ENCODE results near the gene BLTP3A.
"Not testable (repeated sequence)": the region's sequence is repeated elsewhere in the genome, so short reads cannot be mapped to it uniquely, and the experiment has no call there.

The BLTP3A gene

GRCh38 chr6:34813028-34813713, 21.3 kb downstream of the BLTP3A start:
- Histone ChIP-seq H3K4me2 (ENCODE audit: low read depth, low read length) (no peak overlapping the region), H3K4me1 (ENCODE audit: low read length) (peaks cover 20% of the 10 kb centered on the region)
- TF ChIP-seq EZH2phosphoT487 (IDR thresholded peaks at IDR 0.05; ENCODE audit: low read length) (no peak), EZH2 (optimal IDR thresholded peaks at IDR 0.05; ENCODE audit: low read depth, low read length) (no peak), CTCF (IDR thresholded peaks at IDR 0.05; ENCODE audit: low read length) (no peak)

GRCh38 chr6:34816635-34817301, 24.9 kb downstream of the BLTP3A start:
- TF ChIP-seq CTCF (IDR thresholded peaks at IDR 0.05; ENCODE audit: low read length): no peak
- no peak for TF ChIP-seq EZH2 (optimal IDR thresholded peaks at IDR 0.05; ENCODE audit: low read depth, low read length)
- no peak for TF ChIP-seq EZH2phosphoT487 (IDR thresholded peaks at IDR 0.05; ENCODE audit: low read length)
- DNase-seq: no peak
- no peaks in the 10 kb centered on the region for H3K36me3 ChIP-seq (replicated peaks; ENCODE audit: insufficient read depth, low read length)
- no peaks in the 10 kb centered on the region for H4K20me1 ChIP-seq (ENCODE audit: insufficient read depth, low read length)
- H3F3A ChIP-seq (ENCODE audit: insufficient read depth, low read length): no peaks in the 10 kb centered on the region
- H3K4me1 ChIP-seq (ENCODE audit: low read length): 0 out of 2 replicates have a peak, but pooled peaks cover 1% of the 10 kb centered on the region
- H2AFZ ChIP-seq (ENCODE audit: low read length): no peak overlapping the region
- H3K4me2 ChIP-seq (ENCODE audit: low read depth, low read length): no peak overlapping the region
- no peak overlapping the region for H3K9ac ChIP-seq (ENCODE audit: low read length)
- no peak overlapping the region for H3K27ac ChIP-seq (ENCODE audit: low read length)
- H3K27me3 ChIP-seq (replicated peaks; ENCODE audit: insufficient read depth, low read length): no peaks in the 10 kb centered on the region
- H3K79me2 ChIP-seq (ENCODE audit: low read length): peaks cover 73% of the 10 kb centered on the region
- H3K4me3 ChIP-seq (ENCODE audit: low read length): no peak overlapping the region
- no peaks in the 10 kb centered on the region for H3K9me2 ChIP-seq (replicated peaks; ENCODE audit: insufficient read depth, low read length)
- H3K9me3 ChIP-seq (replicated peaks; ENCODE audit: insufficient read depth, low read length): no peaks in the 10 kb centered on the region

More at GRCh38 chr6:34813028-34813713, 21.3 kb downstream of the BLTP3A start:
- Histone ChIP-seq H3K9me3 (replicated peaks; ENCODE audit: insufficient read depth, low read length) (no peaks in the 10 kb centered on the region), H3K27ac (ENCODE audit: low read length) (no peak overlapping the region), H3K9me2 (replicated peaks; ENCODE audit: insufficient read depth, low read length) (no peaks in the 10 kb centered on the region), H2AFZ (ENCODE audit: low read length) (no peak overlapping the region), H3K4me3 (ENCODE audit: low read length) (no peak overlapping the region), H3K27me3 (replicated peaks; ENCODE audit: insufficient read depth, low read length) (no peaks in the 10 kb centered on the region), H3K36me3 (replicated peaks; ENCODE audit: insufficient read depth, low read length) (no peaks in the 10 kb centered on the region), H4K20me1 (ENCODE audit: insufficient read depth, low read length) (no peaks in the 10 kb centered on the region; the same call in 1 of the 2 replicates), H3K9ac (ENCODE audit: low read length) (no peak overlapping the region), H3K79me2 (ENCODE audit: low read length) (peaks cover 65% of the 10 kb centered on the region), H3F3A (ENCODE audit: insufficient read depth, low read length) (peaks cover 9% of the 10 kb centered on the region)
- no peak for DNase-seq

- H3K9me2 ChIP-seq (replicated peaks; ENCODE audit: insufficient read depth, low read length): no peaks in the 10 kb centered on the region
- no peak overlapping the region for H2AFZ ChIP-seq (ENCODE audit: low read length)
- no peak overlapping the region for H3K4me2 ChIP-seq (ENCODE audit: low read depth, low read length)
- H3F3A ChIP-seq (ENCODE audit: insufficient read depth, low read length): no peaks in the 10 kb centered on the region
- H3K79me2 ChIP-seq (ENCODE audit: low read length): peaks cover 66% of the 10 kb centered on the region
- H3K9ac ChIP-seq (ENCODE audit: low read length): no peak overlapping the region
- no peaks in the 10 kb centered on the region for H3K9me3 ChIP-seq (replicated peaks; ENCODE audit: insufficient read depth, low read length)
- H3K36me3 ChIP-seq (replicated peaks; ENCODE audit: insufficient read depth, low read length): no peaks in the 10 kb centered on the region
- TF ChIP-seq EZH2 (optimal IDR thresholded peaks at IDR 0.05; ENCODE audit: low read depth, low read length) (no peak), EZH2phosphoT487 (IDR thresholded peaks at IDR 0.05; ENCODE audit: low read length) (no peak), CTCF (IDR thresholded peaks at IDR 0.05; ENCODE audit: low read length) (no peak)
- no peaks in the 10 kb centered on the region for H4K20me1 ChIP-seq (ENCODE audit: insufficient read depth, low read length)
- DNase-seq: no peak
- H3K27ac ChIP-seq (ENCODE audit: low read length): no peak overlapping the region
- H3K4me3 ChIP-seq (ENCODE audit: low read length): no peak overlapping the region
- H3K27me3 ChIP-seq (replicated peaks; ENCODE audit: insufficient read depth, low read length): no peaks in the 10 kb centered on the region
- H3K4me1 ChIP-seq (ENCODE audit: low read length): no peaks in the 10 kb centered on the region
Observed at GRCh38 chr6:34817446-34817845, 25.6 kb downstream of the BLTP3A start.

- peaks cover 50% of the 10 kb centered on the region for H3K79me2 ChIP-seq (ENCODE audit: low read length)
- not testable (repeated sequence) for H3K9me2 ChIP-seq (replicated peaks; ENCODE audit: insufficient read depth, low read length); H3K27ac ChIP-seq (ENCODE audit: low read length); H3K4me1 ChIP-seq (ENCODE audit: low read length); H3K9ac ChIP-seq (ENCODE audit: low read length); H4K20me1 ChIP-seq (ENCODE audit: insufficient read depth, low read length); H3K4me2 ChIP-seq (ENCODE audit: low read depth, low read length); H3K27me3 ChIP-seq (replicated peaks; ENCODE audit: insufficient read depth, low read length); DNase-seq; H3F3A ChIP-seq (ENCODE audit: insufficient read depth, low read length); H3K9me3 ChIP-seq (replicated peaks; ENCODE audit: insufficient read depth, low read length); H3K4me3 ChIP-seq (ENCODE audit: low read length); H3K36me3 ChIP-seq (replicated peaks; ENCODE audit: insufficient read depth, low read length); H2AFZ ChIP-seq (ENCODE audit: low read length)
Observed at GRCh38 chr6:34818872-34819570, 27.1 kb downstream of the BLTP3A start.

Measured in MM.1S (cell line).